Fibroblast of the conjunctiva (primary cell): ENCODE measurements around the gene SNRPD3.
"Not testable (repeated sequence)": the region's sequence is repeated elsewhere in the genome, so short reads cannot be mapped to it uniquely, and the experiment has no call there.

ENCODE experiments used
- DNase-seq: peaks from one replicate; pipeline ENCODE4 v3.0.0-alpha.2; 2010; ENCODE audit warnings: low read depth

SNRPD3 gene

GRCh38 chr22:24609888-24610287 lies 54.1 kb downstream of the SNRPD3 start:
- not testable (repeated sequence) for DNase-seq

GRCh38 chr22:24614794-24615193 lies 59.0 kb downstream of the SNRPD3 start:
- not testable (repeated sequence) for DNase-seq

DNA sequence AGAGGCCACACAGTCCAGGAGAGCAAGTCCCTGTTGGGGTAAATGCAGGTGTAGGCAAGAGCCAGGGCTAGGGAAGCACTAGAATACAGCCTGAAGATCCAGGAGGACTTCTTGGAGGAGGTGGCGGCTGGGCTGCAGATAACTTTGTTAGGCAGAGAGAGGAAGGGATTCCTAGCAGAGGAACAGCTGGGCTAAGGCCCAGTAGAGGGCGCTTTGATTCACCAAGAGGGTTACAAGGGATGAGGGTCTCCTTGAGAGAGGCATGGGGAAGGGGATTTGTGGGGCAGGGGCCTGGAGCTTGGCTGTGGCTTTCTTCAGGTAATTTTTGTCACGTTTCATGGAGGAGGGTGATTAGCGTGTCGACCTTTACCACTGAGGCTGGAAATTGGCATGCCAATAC lies 65.4 kb downstream of the SNRPD3 start:
- DNase-seq, result not testable (repeated sequence)

- not testable (repeated sequence) for DNase-seq
These were observed 66.8 kb downstream of the SNRPD3 start for GRCh38 chr22:24622596-24622995.
